T-helper 1 cell treated with Interleukin-12 subunit alpha and Interleukin-12 subunit beta and Interleukin-4 antibody, amounts not matched to agents 30 μg/mL and 1 μg/mL, for 36 hours (primary cell): ENCODE measurements around the gene SOCS3.
A peak's percentile ranks its signal among the peaks of the same experiment; 100 is the strongest.

Source experiments
- H3K27ac Mint-ChIP-seq: one replicate; pipeline ENCODE4 v1.8.0; 2021; ENCODE audit warnings: mild to moderate bottlenecking, mixed read lengths
- H3K27me3 Mint-ChIP-seq: one replicate; pipeline ENCODE4 v1.8.0; 2021; ENCODE audit warnings: low read depth, mixed read lengths
- H3K36me3 Mint-ChIP-seq: one replicate; pipeline ENCODE4 v1.8.0; 2021; ENCODE audit warnings: low read depth, mixed read lengths
- H3K4me1 Mint-ChIP-seq: one replicate; pipeline ENCODE4 v1.8.0; 2021; ENCODE audit warnings: low read depth, mixed read lengths
- H3K4me3 Mint-ChIP-seq: one replicate; pipeline ENCODE4 v1.8.0; 2021; ENCODE audit warnings: mild to moderate bottlenecking, moderate library complexity, mixed read lengths
- H3K9me3 Mint-ChIP-seq: one replicate; pipeline ENCODE4 v1.8.0; 2021; ENCODE audit warnings: mixed read lengths

Gene SOCS3

GRCh38 chr17:78366109-78366848, 6.4 kb upstream of the SOCS3 start:
- Mint-ChIP-seq H3K36me3 (no peaks in the 10 kb centered on the region), H3K27me3 (no peaks in the 10 kb centered on the region), H3K4me1 (peaks cover 19% of the 10 kb centered on the region), H3K9me3 (no peaks in the 10 kb centered on the region), H3K27ac (no peak overlapping the region), H3K4me3 (no peak overlapping the region)

- Mint-ChIP-seq H3K4me3 (no peak overlapping the region), H3K27me3 (no peaks in the 10 kb centered on the region), H3K9me3 (no peaks in the 10 kb centered on the region), H3K36me3 (no peaks in the 10 kb centered on the region), H3K27ac (no peak overlapping the region), H3K4me1 (peaks cover 22% of the 10 kb centered on the region)
These were observed 5.8 kb upstream of the SOCS3 start for GRCh38 chr17:78365561-78366108.

- Mint-ChIP-seq H3K9me3 (no peaks in the 10 kb centered on the region), H3K4me3 (peak overlapping the region; percentile 33), H3K4me1 (peaks cover 22% of the 10 kb centered on the region), H3K27ac (peak overlapping the region; percentile 46), H3K36me3 (no peaks in the 10 kb centered on the region), H3K27me3 (no peaks in the 10 kb centered on the region)
These were observed 4.8 kb upstream of the SOCS3 start for GRCh38 chr17:78364436-78365281.

- H3K4me3 Mint-ChIP-seq, result no peak overlapping the region
- H3K27ac Mint-ChIP-seq, result no peak overlapping the region
- H3K27me3 Mint-ChIP-seq, result no peaks in the 10 kb centered on the region
- peaks cover 22% of the 10 kb centered on the region for H3K4me1 Mint-ChIP-seq
- peaks cover 14% of the 10 kb centered on the region for H3K36me3 Mint-ChIP-seq
- H3K9me3 Mint-ChIP-seq, result no peaks in the 10 kb centered on the region
These were observed 2.8 kb upstream of the SOCS3 start for GRCh38 chr17:78362671-78363070.

GRCh38 chr17:78362232-78362631, 2.4 kb upstream of the SOCS3 start:
- H3K4me1 Mint-ChIP-seq, result peaks cover 22% of the 10 kb centered on the region
- H3K9me3 Mint-ChIP-seq, result no peaks in the 10 kb centered on the region
- no peak overlapping the region for H3K27ac Mint-ChIP-seq
- H3K27me3 Mint-ChIP-seq, result no peaks in the 10 kb centered on the region
- peaks cover 19% of the 10 kb centered on the region for H3K36me3 Mint-ChIP-seq
- no peak overlapping the region for H3K4me3 Mint-ChIP-seq

DNA sequence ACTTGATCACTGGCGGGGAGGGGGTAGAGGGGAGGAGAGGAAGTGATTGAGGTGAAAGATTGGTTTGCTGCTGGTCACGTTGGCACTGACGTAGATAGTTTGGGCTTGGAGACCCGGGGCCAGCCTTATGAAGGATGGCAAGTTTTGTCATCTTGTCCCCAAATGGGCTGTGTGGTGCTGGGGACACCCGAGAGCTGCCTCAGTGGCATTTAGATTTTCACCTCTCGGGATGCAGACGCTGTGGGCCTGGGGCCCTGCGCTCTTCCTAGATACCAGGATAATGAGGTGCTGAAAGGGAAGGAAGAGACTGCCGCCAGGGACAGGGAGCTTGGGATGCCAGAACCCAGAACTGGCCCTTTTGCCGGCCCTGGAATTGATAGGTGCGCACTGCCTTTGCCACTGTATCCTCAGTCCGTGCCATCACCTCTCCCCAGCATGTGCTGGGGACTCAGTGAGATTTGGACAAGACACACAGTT, 1.4 kb upstream of the SOCS3 start:
- Mint-ChIP-seq H3K36me3 (peaks cover 27% of the 10 kb centered on the region), H3K27me3 (no peaks in the 10 kb centered on the region), H3K4me3 (no peak overlapping the region), H3K4me1 (peaks cover 29% of the 10 kb centered on the region), H3K9me3 (no peaks in the 10 kb centered on the region), H3K27ac (no peak overlapping the region)

DNA sequence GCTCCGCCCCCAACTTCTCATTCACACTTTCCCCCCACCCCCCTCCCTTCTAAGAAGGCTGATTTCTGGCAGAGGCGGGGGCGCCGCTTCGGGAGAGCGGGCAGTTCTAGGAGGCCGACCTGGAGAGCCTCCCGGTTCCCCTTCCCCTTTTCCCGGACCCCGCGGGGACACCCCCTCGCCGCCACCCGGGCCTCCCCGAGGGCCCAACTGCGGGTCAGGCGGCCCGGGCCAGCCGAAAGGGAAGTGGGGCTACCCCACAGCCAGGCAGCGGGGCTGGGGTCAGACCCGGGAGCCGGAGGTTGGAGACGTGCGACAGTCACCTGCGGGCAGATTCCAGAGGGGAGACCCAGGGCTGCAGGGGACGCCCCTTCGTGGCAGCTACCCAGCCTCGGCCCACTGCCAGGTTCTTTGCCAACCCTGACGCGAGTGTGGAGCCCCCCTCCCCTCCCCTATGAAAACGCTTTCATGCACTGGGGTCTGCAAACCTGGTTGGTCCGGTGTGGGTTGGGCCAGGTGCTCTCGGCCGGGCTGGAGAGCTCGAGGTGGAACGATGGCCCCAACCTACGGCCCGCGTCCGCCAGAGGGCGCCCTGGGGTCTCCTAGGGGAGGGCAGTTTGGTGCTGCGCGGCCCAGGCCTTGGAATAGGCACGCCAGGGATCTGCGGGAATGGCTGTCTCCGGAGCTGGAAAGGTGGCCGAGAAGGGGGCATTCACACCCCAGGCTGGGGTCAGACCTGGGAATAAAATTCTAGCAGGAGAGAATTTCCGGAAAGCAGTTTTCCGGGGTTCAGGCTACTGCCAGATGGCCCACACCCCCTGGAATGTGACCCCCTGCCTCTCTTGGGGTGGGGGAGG, 721 bp upstream of the SOCS3 start:
- peak overlapping the region; percentile 92 for H3K27ac Mint-ChIP-seq
- peak overlapping the region; percentile 90 for H3K4me3 Mint-ChIP-seq
- no peaks in the 10 kb centered on the region for H3K9me3 Mint-ChIP-seq
- no peaks in the 10 kb centered on the region for H3K27me3 Mint-ChIP-seq
- peaks cover 35% of the 10 kb centered on the region for H3K4me1 Mint-ChIP-seq
- peaks cover 31% of the 10 kb centered on the region for H3K36me3 Mint-ChIP-seq

GRCh38 chr17:78359321-78359996, 418 bp downstream of the SOCS3 start:
- H3K9me3 Mint-ChIP-seq, result no peaks in the 10 kb centered on the region
- no peaks in the 10 kb centered on the region for H3K27me3 Mint-ChIP-seq
- H3K27ac Mint-ChIP-seq, result peak overlapping the region; percentile 75
- H3K36me3 Mint-ChIP-seq, result peaks cover 37% of the 10 kb centered on the region
- H3K4me1 Mint-ChIP-seq, result peaks cover 34% of the 10 kb centered on the region
- H3K4me3 Mint-ChIP-seq, result peak overlapping the region; percentile 86

DNA sequence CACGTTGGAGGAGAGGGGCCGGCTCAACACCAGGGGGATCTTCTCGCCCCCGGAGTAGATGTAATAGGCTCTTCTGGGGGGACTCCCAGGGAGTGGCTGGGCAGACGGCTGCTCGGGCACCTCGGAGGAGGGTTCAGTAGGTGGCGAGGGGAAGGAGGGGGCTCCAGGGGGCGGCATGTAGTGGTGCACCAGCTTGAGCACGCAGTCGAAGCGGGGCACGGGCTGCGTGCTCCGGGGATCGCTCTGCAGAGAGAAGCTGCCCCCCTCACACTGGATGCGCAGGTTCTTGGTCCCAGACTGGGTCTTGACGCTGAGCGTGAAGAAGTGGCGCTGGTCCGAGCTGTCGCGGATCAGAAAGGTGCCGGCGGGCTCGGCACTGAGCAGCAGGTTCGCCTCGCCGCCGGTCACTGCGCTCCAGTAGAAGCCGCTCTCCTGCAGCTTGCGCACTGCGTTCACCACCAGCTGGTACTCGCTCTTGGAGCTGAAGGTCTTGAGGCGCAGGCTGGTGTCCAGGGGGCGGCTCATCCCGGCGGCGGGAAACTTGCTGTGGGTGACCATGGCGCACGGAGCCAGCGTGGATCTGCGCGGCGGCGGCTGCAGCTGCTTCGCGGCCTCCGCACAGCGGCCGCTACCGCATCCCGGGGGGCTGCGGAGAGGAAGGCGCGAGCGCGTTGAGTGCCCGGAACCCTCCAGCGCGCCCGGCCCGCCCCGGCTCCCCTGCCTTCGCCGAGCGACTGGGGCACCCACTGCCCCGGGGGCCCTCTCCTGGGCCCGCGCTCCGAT, 1.1 kb downstream of the SOCS3 start:
- Mint-ChIP-seq H3K4me3 (peak overlapping the region; percentile 93), H3K4me1 (peaks cover 36% of the 10 kb centered on the region), H3K36me3 (peaks cover 40% of the 10 kb centered on the region), H3K9me3 (no peaks in the 10 kb centered on the region), H3K27me3 (no peaks in the 10 kb centered on the region), H3K27ac (peak overlapping the region; percentile 78)

- Mint-ChIP-seq H3K27ac (peak overlapping the region; percentile 97), H3K4me3 (peak overlapping the region; percentile 93), H3K36me3 (peaks cover 40% of the 10 kb centered on the region), H3K9me3 (no peaks in the 10 kb centered on the region), H3K27me3 (no peaks in the 10 kb centered on the region), H3K4me1 (peaks cover 41% of the 10 kb centered on the region)
These were observed 2.0 kb downstream of the SOCS3 start for GRCh38 chr17:78357672-78358537.

- peaks cover 40% of the 10 kb centered on the region for H3K36me3 Mint-ChIP-seq
- H3K4me1 Mint-ChIP-seq, result peaks cover 38% of the 10 kb centered on the region
- H3K4me3 Mint-ChIP-seq, result peak overlapping the region; percentile 93
- H3K9me3 Mint-ChIP-seq, result no peaks in the 10 kb centered on the region
- peak overlapping the region; percentile 97 for H3K27ac Mint-ChIP-seq
- no peaks in the 10 kb centered on the region for H3K27me3 Mint-ChIP-seq
These were observed 2.7 kb downstream of the SOCS3 start for GRCh38 chr17:78357177-78357586.

DNA sequence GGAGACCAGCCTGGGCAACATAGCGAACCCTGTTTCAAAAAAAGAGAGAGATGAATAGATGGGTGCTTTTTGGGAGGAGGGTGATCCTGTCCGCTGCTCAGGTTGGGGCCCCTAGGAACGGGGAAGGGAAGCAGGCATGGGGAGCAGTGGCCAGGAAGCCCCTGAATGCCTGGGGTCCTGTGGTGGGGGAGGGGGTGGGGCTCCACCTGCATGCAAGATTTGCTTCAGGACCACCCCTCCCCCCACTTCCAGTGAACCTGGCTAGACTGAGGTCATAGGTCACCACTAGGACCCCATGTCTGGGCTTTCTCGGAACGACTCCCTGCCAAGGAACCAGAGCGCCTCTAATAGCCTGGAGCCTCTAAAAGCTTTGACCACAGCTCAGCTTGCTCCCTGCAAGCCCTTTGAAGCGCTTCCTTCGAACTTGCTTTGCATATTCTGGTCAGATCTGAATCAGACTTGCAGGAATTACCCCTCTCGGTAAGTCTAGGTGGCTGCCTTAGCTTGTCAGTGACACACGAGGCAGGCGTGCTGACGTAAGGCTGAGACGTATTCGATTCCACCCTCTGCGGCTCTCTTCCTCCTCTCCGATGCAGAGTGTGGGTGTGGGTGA, 3.7 kb downstream of the SOCS3 start:
- Mint-ChIP-seq H3K27ac (peak overlapping the region; percentile 97), H3K36me3 (peaks cover 40% of the 10 kb centered on the region), H3K9me3 (no peaks in the 10 kb centered on the region), H3K27me3 (no peaks in the 10 kb centered on the region), H3K4me3 (peak overlapping the region; percentile 93), H3K4me1 (peaks cover 38% of the 10 kb centered on the region)
